ENCODE results near the gene CTDNEP1.

The CTDNEP1 gene

GRCh38 chr17:7226721-7227710 is 24.5 kb downstream of the CTDNEP1 start:
- DNase-seq: no peak

GRCh38 chr17:7225711-7226331 is 25.7 kb downstream of the CTDNEP1 start:
- no peak for DNase-seq

GRCh38 chr17:7224661-7225111 is 26.8 kb downstream of the CTDNEP1 start:
- DNase-seq: no peak

GRCh38 chr17:7224110-7224509 is 27.4 kb downstream of the CTDNEP1 start:
- no peak for DNase-seq

- DNase-seq: no peak
Measured at GRCh38 chr17:7223375-7223774, 28.2 kb downstream of the CTDNEP1 start.

GRCh38 chr17:7222972-7223292 is 28.6 kb downstream of the CTDNEP1 start:
- DNase-seq: no peak

- DNase-seq: no peak
Measured at GRCh38 chr17:7222093-7222971, 29.2 kb downstream of the CTDNEP1 start.

GRCh38 chr17:7221278-7222092 is 30.0 kb downstream of the CTDNEP1 start:
- no peak for DNase-seq

- peak; percentile 19 for DNase-seq
Measured at GRCh38 chr17:7220593-7221277, 30.8 kb downstream of the CTDNEP1 start.

- DNase-seq: peak; percentile 67
Measured at GRCh38 chr17:7219812-7220592, 31.5 kb downstream of the CTDNEP1 start, which contains the start of the genes ACADVL and DLG4. Gene ACADVL (plus strand): TSS chr17:7219938. CDS start chr17:7219985, 47 bp downstream. Gene DLG4 (minus strand): TSS chr17:7219836.

GRCh38 chr17:7219229-7219811 is 32.2 kb downstream of the CTDNEP1 start:
- no peak for DNase-seq

GRCh38 chr17:7218758-7219157 is 32.8 kb downstream of the CTDNEP1 start:
- DNase-seq: no peak

GRCh38 chr17:7218166-7218565 is 33.4 kb downstream of the CTDNEP1 start:
- DNase-seq: no peak

GRCh38 chr17:7217113-7217987 is 34.2 kb downstream of the CTDNEP1 start:
- no peak for DNase-seq

- no peak for DNase-seq
Measured at GRCh38 chr17:7216242-7217112, 35.1 kb downstream of the CTDNEP1 start.

- DNase-seq: no peak
Measured at GRCh38 chr17:7215652-7216180, 35.8 kb downstream of the CTDNEP1 start.

GRCh38 chr17:7215136-7215638 is 36.3 kb downstream of the CTDNEP1 start:
- DNase-seq: no peak

All from NCI-H345 (cell line).